Esophagus squamous epithelium (tissue), 4 donors: ENCODE data around the gene NAT9.

Experiments
- POLR2A ChIP-seq, 4 donors: fragments of 450-650 bp; IDR thresholded peaks; one replicate each; pipeline ENCODE4 v1.6.1; 2017; ENCODE audit warnings: antibody characterized with exemption in 4 of 4, mild to moderate bottlenecking in 4 of 4, moderate library complexity in 3 of 4
- TF ChIP-seq, protein P1 (sequence below), 6 experiments: fragments of 450-650 bp in 4 of 6; fragments of 200-600 bp in 2 of 6; sonication (generic) in 2 of 6; IDR thresholded peaks; one replicate each; pipeline ENCODE4 v1.5.1; 2016 to 2019; ENCODE audit warnings: antibody characterized with exemption in 6 of 6, mild to moderate bottlenecking in 4 of 6, moderate library complexity in 4 of 6

DNA sequence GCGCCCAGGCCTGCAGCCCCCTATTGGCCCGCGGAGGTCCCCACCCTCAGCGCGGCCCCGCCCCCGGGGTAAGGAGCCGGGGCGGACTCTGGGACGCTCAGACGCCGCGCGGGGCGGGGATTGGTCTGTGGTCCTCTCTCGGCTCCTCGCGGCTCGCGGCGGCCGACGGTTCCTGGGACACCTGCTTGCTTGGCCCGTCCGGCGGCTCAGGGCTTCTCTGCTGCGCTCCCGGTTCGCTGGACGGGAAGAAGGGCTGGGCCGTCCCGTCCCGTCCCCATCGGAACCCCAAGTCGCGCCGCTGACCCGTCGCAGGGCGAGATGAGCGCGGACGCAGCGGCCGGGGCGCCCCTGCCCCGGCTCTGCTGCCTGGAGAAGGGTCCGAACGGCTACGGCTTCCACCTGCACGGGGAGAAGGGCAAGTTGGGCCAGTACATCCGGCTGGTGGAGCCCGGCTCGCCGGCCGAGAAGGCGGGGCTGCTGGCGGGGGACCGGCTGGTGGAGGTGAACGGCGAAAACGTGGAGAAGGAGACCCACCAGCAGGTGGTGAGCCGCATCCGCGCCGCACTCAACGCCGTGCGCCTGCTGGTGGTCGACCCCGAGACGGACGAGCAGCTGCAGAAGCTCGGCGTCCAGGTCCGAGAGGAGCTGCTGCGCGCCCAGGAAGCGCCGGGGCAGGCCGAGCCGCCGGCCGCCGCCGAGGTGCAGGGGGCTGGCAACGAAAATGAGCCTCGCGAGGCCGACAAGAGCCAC lies 27.4 kb downstream of the NAT9 start, which contains the start of gene NHERF1:
- TF ChIP-seq, protein P1, sequence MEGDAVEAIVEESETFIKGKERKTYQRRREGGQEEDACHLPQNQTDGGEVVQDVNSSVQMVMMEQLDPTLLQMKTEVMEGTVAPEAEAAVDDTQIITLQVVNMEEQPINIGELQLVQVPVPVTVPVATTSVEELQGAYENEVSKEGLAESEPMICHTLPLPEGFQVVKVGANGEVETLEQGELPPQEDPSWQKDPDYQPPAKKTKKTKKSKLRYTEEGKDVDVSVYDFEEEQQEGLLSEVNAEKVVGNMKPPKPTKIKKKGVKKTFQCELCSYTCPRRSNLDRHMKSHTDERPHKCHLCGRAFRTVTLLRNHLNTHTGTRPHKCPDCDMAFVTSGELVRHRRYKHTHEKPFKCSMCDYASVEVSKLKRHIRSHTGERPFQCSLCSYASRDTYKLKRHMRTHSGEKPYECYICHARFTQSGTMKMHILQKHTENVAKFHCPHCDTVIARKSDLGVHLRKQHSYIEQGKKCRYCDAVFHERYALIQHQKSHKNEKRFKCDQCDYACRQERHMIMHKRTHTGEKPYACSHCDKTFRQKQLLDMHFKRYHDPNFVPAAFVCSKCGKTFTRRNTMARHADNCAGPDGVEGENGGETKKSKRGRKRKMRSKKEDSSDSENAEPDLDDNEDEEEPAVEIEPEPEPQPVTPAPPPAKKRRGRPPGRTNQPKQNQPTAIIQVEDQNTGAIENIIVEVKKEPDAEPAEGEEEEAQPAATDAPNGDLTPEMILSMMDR (IDR thresholded peaks at IDR 0.05), result peak in 3 of 6 experiments; percentile 8 to 44 (median 16)
- peak in 3 of 4 donors; percentile 95 to 98 (median 97) for TF ChIP-seq POLR2A (IDR thresholded peaks at IDR 0.05)
